HG02623 (cell line): ENCODE data around the gene GPRC5A.

ENCODE experiments used
- ATAC-seq: cut with Tn5 transposase; IDR thresholded peaks from one replicate; pipeline ENCODE4 v1.9.1; 2021; ENCODE audit warnings: moderate library complexity; ENCODE audit not compliant: unreplicated experiment

GPRC5A gene

DNA sequence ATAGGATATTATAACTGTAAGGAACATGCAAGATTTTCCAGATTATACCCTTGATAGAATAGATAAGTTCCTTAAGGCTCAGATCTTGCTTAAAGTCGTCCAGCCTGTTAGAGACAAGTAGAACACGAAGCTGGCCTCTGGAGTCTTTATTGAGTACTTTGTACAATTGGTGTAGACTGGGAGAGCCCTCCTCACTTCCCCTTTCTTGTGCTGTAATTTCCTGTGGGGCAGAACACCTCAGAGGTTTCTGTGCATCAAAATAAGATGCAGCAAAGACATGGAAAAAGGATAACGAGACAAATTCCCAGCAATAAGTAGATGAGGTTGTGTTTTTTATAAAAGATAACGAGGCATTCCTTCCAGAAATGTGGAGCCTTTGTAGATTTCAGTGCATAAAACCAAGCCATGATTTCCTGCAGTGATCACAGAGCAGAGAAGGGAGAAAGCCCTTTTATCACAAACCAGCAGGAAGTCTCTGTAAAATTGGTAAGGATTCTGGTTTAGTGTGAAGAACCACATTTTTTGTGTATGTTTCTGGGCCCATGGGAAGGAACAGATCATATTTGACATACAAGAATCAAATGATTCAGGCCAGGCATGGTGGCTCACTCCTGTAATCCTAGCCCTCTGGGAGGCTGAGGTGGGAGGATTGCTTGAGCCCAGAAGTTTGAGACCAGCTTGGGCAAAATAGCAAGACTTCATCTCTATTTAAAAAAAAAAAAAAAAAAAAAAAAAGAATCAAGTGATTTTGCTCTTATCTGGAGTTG, 18.0 kb downstream of the GPRC5A start:
- no peak for ATAC-seq

- no peak for ATAC-seq
Measured at GRCh38 chr12:12909995-12910420, 18.6 kb downstream of the GPRC5A start.

- no peak for ATAC-seq
Measured at GRCh38 chr12:12912711-12913110, 21.3 kb downstream of the GPRC5A start.

DNA sequence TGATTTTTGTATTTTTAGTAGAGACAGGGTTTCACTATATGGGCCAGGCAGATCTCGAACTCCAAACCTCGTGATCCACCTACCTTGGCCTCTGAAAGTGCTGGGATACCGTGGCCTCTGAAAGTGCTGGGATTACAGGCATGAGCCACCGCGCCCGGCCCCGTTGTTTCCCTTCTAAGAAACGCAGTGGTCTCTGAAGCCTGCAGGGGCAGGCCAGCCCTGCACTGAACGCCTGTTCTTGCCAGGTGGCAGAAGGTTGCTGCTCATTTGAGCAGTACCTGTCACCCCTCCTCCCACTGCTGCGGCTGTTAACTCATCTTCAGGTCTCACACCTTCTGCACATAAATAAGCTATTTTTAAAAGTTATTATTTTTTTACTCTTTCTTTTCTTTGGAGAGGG, 24.3 kb downstream of the GPRC5A start:
- ATAC-seq = no peak

GRCh38 chr12:12916135-12916944, 25.0 kb downstream of the GPRC5A start:
- peak; percentile 93 for ATAC-seq

DNA sequence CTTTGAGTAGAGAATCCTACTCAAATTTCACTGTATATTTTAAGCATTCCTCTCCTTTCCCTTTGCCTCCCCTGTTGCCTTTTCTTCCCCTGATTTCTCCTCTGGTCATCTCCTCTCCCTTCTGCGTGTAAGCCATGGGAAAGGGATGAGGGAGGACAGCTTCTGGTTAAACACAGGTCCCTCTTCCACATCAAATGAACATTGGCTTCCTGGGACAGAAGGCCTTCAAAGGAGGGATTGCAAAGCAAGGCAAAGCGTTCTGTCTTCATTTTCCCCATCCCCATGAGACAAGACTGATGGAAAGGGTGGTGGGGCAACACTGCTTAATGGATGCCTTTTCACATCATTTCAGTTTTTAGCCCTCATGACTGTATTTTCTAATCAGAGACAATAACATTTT, 26.2 kb downstream of the GPRC5A start:
- ATAC-seq = no peak

- ATAC-seq = no peak
Measured at GRCh38 chr12:12918781-12919389, 27.5 kb downstream of the GPRC5A start.

DNA sequence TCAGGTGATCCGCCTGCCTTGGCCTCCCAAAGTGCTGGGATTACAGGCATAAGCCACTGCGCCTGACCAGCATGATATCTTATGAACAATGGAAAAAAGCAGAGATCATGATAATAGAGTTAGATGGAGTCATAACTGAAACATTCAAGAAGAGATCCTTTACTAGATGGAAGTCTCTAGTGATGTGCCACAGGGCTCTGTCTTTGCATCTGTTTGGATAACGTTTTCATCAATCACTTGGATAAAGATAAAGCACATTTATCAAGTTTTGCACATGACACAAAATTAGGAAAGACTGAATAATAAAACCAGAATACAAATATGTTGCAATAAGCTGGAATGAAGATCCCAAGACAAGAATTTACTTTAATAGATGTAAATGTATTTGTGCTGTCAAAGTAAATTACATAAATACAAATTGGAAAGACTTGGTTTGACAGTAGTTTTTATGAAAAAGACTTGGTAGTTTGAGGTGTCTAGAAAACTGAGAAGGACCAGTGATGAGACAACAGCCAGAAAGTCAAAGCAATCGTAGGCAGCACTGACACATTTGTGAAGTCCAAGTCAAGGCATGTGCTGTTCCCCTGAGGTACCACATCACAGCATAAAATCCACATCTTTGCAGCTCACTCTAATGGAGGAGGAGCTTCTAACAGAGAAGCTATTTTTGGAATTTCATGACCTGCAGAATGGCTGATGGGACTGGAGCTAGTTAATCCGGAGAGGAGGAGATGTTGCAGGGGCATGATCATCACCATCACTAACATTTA, 28.5 kb downstream of the GPRC5A start:
- no peak for ATAC-seq

DNA sequence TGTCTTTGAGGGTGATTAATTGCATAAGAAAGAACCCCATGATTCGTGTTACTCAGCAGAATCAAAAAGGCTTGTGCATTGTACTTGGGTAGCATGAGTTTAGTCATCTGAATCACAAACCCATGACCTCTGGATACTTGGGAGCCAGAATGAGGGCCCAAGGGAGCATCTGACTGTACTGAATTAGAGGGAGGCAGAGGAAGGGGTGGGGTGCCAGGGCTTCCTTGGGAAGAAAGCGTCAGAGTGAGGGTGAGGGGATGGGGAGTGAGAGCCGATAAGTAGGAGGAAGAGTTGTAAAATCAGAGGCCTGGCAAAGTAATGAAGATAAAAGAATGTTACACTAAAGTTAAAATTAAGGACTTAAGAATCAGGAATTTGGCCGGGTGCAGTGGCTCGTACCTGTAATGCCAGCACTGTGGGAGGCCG, 30.8 kb downstream of the GPRC5A start:
- no peak for ATAC-seq

DNA sequence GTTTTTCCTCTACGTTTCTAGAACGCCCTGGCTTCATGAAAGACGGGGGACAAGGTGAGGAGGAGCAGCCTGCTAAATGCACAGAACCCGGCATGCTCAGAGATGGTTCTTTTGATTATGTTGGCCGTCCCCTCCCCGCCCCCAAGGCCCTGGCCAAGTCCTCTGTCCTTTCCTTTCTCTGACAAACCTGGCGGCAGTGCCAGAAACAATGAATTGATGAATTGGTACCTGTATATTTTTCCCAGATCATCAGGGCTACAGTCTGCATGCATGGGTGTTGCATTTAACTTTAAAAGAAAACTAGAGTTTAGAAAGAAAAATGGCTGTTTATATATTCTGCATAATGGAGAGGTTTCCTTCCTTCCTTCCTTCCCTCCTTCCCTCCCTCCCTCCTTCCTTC, 31.6 kb downstream of the GPRC5A start:
- no peak for ATAC-seq

DNA sequence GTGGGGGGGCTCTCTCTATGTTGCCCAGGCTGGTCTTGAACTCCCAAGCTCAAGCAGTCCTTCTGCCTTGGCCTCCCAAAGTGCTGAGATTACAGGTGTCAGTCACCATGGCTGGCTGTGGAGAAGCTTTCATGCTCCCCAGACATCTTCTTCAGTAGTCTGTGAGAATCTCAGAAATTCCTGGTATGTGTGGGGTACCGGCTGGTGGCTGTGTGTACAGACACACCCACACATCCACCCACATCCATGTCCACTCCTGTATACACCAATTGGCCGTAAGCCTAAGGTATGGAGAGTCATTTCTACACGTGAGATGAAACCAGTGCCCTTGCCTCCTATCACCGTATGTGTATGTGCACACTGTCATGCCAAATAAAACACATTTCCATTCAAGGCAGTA, 32.8 kb downstream of the GPRC5A start:
- ATAC-seq = no peak

- no peak for ATAC-seq
Measured at GRCh38 chr12:12925388-12925787, 34.0 kb downstream of the GPRC5A start.

- no peak for ATAC-seq
Measured at GRCh38 chr12:12926571-12927071, 35.3 kb downstream of the GPRC5A start.

- no peak for ATAC-seq
Measured at GRCh38 chr12:12927211-12928079, 36.1 kb downstream of the GPRC5A start.

DNA sequence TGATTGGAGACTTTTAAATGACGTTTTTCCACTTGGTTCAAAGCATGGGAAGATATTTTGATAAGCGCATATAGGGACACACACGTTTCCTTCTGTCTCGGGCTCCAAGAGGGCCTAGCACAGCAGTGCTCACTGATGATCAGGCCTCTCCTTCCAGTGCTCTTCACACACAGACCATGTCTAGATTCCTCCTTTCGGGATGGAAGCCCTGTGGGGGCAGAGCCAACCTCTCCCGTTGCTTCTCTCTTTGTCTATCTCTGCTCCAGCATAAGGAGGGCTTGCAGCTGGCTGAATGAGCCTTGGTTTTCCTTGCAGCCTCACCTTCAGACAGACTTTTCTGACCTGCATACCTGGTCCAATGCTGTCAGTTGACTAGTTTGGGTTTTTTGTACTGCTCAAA, 38.3 kb downstream of the GPRC5A start:
- ATAC-seq = no peak

GRCh38 chr12:12930633-12931219, 39.4 kb downstream of the GPRC5A start:
- no peak for ATAC-seq

- ATAC-seq = no peak
Measured at GRCh38 chr12:12933742-12934141, 42.4 kb downstream of the GPRC5A start.

DNA sequence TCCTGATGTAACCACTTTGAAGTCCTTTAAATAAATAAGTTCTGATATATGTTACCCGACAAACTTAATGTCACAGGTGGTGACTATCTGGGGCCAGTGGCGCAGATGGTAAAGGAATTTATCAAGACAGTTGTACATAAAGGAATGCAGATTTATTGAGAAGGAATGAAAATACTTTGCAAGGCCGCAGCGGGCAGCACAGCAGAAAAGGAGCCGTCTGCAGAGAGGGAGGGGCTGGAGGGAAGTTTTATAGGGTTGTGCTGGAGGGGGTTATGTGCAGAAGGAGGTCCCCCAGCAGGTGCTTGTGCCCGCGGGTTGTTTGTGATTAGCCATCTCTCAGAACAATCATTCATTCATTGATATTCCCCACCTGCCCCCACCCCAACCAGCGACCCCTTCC, 43.2 kb downstream of the GPRC5A start:
- ATAC-seq = no peak

DNA sequence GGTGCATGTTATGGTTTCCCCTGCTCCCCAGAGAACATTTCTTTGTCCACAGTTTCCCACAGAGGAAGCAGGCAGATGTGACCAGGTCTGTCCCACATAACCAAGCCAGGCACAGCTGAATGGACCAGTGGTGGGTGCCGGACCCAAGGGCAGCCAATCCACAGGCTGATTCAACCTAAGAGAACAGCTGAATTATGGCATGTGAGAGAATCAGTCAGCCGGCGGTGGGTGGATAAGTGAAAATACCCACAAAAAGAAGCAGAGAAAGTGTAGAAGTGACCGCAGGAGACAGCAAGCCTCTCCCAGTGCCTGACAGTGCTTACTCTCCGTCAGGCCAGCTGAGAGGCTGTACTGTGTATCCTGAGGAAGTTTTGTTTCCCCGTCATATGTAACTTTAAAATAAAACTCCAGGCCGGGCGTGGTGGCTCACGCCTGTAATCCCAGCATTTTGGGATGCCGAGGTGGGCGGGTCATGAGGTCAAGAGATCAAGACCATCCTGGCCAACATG, 45.7 kb downstream of the GPRC5A start:
- no peak for ATAC-seq
